ENCODE results near the gene AKIRIN1. TPM values are rescaled to one million over a fixed set of nuclear protein-coding genes. Genes with fewer than 3 reads are reported as not detected.
"Not testable (repeated sequence)": the region's sequence is repeated elsewhere in the genome, so short reads cannot be mapped to it uniquely, and the experiment has no call there.

The AKIRIN1 gene
- total RNA-seq, 2 donors from 2014 or later: 48.0 to 70.2 TPM

DNA sequence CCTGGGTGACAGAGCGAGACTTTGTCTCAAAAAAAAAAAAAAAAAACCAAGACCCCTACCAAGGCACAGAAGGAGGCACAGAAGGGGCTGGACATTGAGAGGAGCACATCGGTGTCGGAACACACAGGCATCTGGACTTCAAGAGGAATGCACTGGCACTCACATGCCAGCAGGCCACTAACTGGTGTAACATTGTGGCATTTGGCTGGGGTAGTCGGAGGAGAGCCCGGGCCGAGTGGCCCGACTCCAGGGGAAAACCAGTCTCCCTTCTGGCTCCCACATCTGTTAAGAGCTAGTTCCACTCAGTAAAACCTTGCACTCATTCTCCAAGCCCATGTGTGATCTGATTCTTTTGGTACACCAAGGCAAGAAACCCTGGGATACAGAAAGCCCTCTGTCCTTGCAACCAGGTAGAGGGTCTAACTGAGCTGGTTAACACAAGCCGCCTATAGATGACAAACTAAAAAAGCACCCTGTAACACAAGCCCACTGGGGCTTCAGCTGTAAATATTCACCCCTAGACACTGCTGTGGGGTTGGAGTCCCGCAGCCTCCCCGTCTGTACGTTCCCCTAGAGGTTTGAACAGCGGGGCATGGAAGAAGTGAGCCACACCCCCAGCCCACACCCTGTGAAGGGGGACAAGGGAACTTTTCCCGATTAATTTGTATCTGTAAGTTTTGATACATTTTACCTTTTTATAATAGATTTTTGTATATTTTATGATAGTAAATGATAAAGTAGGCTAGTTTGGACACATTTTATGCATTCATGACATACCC lies 17.2 kb upstream of the AKIRIN1 start:
- intact Hi-C loops (cut with DNase I): no loop called here
- Histone ChIP-seq H3K27me3 (no peaks in the 10 kb centered on the region), H3K9me3 (no peaks in the 10 kb centered on the region), H3K4me1 (peaks cover 6% of the 10 kb centered on the region), H3K4me3 (no peak overlapping the region), H3K9ac (ENCODE audit: low read depth in 2 of 2, low read length in 2 of 2) (no peak overlapping the region), H3K27ac (no peak overlapping the region), H3K36me3 (no peaks in the 10 kb centered on the region)
- DNase-seq: no peak
- TF ChIP-seq CTCF (IDR thresholded peaks at IDR 0.05): no peak

GRCh38 chr1:38977399-38978244 lies 13.5 kb upstream of the AKIRIN1 start:
- H3K4me1 ChIP-seq; intact Hi-C loops (cut with DNase I): not testable (repeated sequence)

DNA sequence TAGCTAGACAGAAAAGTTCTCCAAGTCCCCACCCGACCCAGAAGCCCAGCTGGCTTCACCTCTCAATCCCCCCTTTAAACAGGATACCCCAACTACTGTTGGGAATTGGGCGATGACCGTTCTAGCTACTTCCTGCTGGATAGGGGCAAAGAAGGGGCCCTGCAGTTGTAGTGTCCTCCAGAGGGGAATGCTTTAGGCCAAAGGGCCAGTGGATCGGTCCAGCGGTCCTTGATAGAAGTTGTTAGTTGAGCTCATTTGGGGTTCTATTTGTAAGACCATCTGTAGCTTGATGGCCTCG lies 12.9 kb upstream of the AKIRIN1 start:
- H3K9ac ChIP-seq (ENCODE audit: low read depth in 2 of 2, low read length in 2 of 2); H3K36me3 ChIP-seq; intact Hi-C loops (cut with DNase I); H3K4me3 ChIP-seq; H3K27ac ChIP-seq; H3K4me1 ChIP-seq; H3K9me3 ChIP-seq; H3K27me3 ChIP-seq; DNase-seq: not testable (repeated sequence)

More at GRCh38 chr1:38977399-38978244, 13.5 kb upstream of the AKIRIN1 start:
- DNase-seq: peak; percentile 28
- H3K9me3 ChIP-seq; H3K9ac ChIP-seq (ENCODE audit: low read depth in 2 of 2, low read length in 2 of 2); H3K27me3 ChIP-seq; H3K4me3 ChIP-seq; H3K36me3 ChIP-seq; H3K27ac ChIP-seq: not testable (repeated sequence)

GRCh38 chr1:38979380-38979779 lies 11.7 kb upstream of the AKIRIN1 start:
- H3K4me1 ChIP-seq; H3K36me3 ChIP-seq; H3K4me3 ChIP-seq; intact Hi-C loops (cut with DNase I); H3K9ac ChIP-seq (ENCODE audit: low read depth in 2 of 2, low read length in 2 of 2); H3K27me3 ChIP-seq; H3K9me3 ChIP-seq; H3K27ac ChIP-seq; DNase-seq: not testable (repeated sequence)

DNA sequence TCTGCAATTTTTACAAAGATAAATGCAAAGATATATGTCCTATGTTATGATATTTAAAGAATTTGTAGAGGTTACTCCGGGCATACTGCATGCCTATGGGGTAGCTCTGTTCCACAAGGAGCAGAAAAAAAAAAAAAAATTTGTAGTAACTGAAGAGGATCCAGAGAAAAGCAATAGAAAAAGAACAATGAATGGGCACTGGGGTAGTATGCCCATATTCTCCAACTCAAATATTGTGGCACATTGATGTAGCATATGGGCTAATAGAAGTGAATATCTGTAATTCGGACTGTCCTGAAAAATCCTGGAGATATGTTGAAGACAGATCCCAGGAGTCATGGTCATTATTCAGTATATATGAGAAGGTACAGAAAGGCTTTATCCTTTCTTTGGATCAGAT lies 1.1 kb upstream of the AKIRIN1 start:
- DNase-seq: no peak
- no peaks in the 10 kb centered on the region for H3K4me1 ChIP-seq
- H3K36me3 ChIP-seq: no peaks in the 10 kb centered on the region
- H3K9me3 ChIP-seq: no peaks in the 10 kb centered on the region
- intact Hi-C loops (cut with DNase I): loop anchor here (10.0 kb wide), 1 partner anchor 115 kb away; the partner anchor contains the start of gene MYCBP
- no peak for TF ChIP-seq CTCF (IDR thresholded peaks at IDR 0.05)
- no peak overlapping the region for H3K9ac ChIP-seq (ENCODE audit: low read depth in 2 of 2, low read length in 2 of 2)
- no peaks in the 10 kb centered on the region for H3K27me3 ChIP-seq
- no peak overlapping the region for H3K27ac ChIP-seq
- no peak overlapping the region for H3K4me3 ChIP-seq

- Histone ChIP-seq H3K27ac (peak overlapping the region; percentile 94), H3K27me3 (no peaks in the 10 kb centered on the region), H3K9ac (ENCODE audit: low read depth in 2 of 2, low read length in 2 of 2) (peak overlapping the region; percentile 60 to 78), H3K36me3 (no peaks in the 10 kb centered on the region), H3K4me3 (peak overlapping the region; percentile 97), H3K4me1 (no peaks in the 10 kb centered on the region), H3K9me3 (no peaks in the 10 kb centered on the region)
- intact Hi-C loops (cut with DNase I): loop anchor here (10.0 kb wide), 1 partner anchor 116 kb away; the partner anchor contains the start of gene MYCBP
- TF ChIP-seq CTCF (IDR thresholded peaks at IDR 0.05): no peak
- peak; percentile 27 for DNase-seq
Measured at GRCh38 chr1:38990386-38990737, 714 bp upstream of the AKIRIN1 start.
